Cardiac fibroblast (primary cell): Measurements from ENCODE around the gene RFX1.
A peak's percentile ranks its signal among the peaks of the same experiment; 100 is the strongest.

Experiments used
- DNase-seq, 2 donors: peaks; one replicate each; pipeline versions ENCODE4 v3.0.0 to v3.0.0-alpha.2; 2010; ENCODE audit warnings: low read depth in 2 of 2
- H3K4me3 ChIP-seq, 2 donors: replicated peaks in 1 of 2; 1 replicate in 1 of 2; 2 replicates in 1 of 2; pipeline ENCODE4 v1.5.1; 2011; ENCODE audit warnings: low read depth in 2 of 2, low read length in 2 of 2, mild to moderate bottlenecking in 2 of 2, moderate library complexity in 1 of 2
- CTCF ChIP-seq: IDR thresholded peaks from one replicate; pipeline ENCODE4 v1.5.1; 2011; ENCODE audit warnings: low read depth, mild to moderate bottlenecking, low read length, inconsistent platforms

Gene RFX1

GRCh38 chr19:14006766-14007562 is 844 bp upstream of the RFX1 start:
- TF ChIP-seq CTCF: no peak
- no peak for DNase-seq
- H3K4me3 ChIP-seq: peak overlapping the region; percentile 70 to 73

GRCh38 chr19:14005349-14006084 is 603 bp downstream of the RFX1 start:
- peak; percentile 87 to 94 for DNase-seq
- TF ChIP-seq CTCF: no peak
- H3K4me3 ChIP-seq: peak overlapping the region; percentile 48 to 73

- TF ChIP-seq CTCF: no peak
- H3K4me3 ChIP-seq: peak overlapping the region in 1 of 2 donors; percentile 73
- peak in 1 of 2 donors; percentile 33 for DNase-seq
Measured at GRCh38 chr19:14004619-14005348, 1.3 kb downstream of the RFX1 start.

- TF ChIP-seq CTCF: no peak
- no peak overlapping the region for H3K4me3 ChIP-seq
- DNase-seq: peak in 1 of 2 donors; percentile 17
Measured at GRCh38 chr19:14003251-14004055, 2.7 kb downstream of the RFX1 start.

GRCh38 chr19:14002571-14003250 is 3.4 kb downstream of the RFX1 start:
- no peak overlapping the region for H3K4me3 ChIP-seq
- no peak for DNase-seq
- TF ChIP-seq CTCF: no peak
